Measurements from ENCODE around the gene FAM8A1.
A peak's percentile ranks its signal among the peaks of the same experiment; 100 is the strongest.
"Not testable (repeated sequence)": the region's sequence is repeated elsewhere in the genome, so short reads cannot be mapped to it uniquely, and the experiment has no call there.

FAM8A1 gene

DNA sequence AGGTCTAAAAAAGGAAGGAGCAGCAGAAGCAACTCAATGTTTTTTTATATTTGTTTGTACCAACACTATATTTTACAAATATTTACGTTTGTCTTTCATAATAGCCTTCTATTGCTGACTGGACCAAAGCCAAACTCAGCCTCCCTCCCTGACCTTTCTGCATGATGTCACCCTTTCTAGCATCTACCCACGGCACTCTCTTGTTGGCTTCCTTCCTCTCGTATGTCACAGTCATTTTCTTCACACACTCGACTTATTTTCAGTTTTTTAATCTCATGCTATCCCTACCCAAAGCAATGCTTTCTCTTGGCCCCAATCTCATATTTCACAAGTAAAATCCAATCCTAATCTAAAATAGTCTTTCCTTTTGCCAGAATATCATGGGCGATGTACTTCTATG, 16.3 kb upstream of the FAM8A1 start:
- no peaks in the 10 kb centered on the region for H3K27me3 ChIP-seq (ENCODE audit: insufficient read depth, poor library complexity, severe bottlenecking)
- no peak overlapping the region for H3K27ac ChIP-seq (replicated peaks)
- H3K4me3 ChIP-seq (replicated peaks; ENCODE audit: insufficient read depth, low read length), result no peak overlapping the region
- DNase-seq (ENCODE audit: low read depth in 1 of 2, low spot score in 1 of 2), result no peak
- no peak for TF ChIP-seq GABPA (IDR thresholded peaks at IDR 0.05; ENCODE audit: low read depth)
- no peak for TF ChIP-seq SPI1 (IDR thresholded peaks at IDR 0.05; ENCODE audit: borderline replicate concordance, low read depth)
- TF ChIP-seq POLR2AphosphoS5 (IDR thresholded peaks at IDR 0.05; ENCODE audit: low read depth), result no peak
- no peak for TF ChIP-seq REST (IDR thresholded peaks at IDR 0.05; ENCODE audit: insufficient replicate concordance, low read depth)
- TF ChIP-seq, protein P1, sequence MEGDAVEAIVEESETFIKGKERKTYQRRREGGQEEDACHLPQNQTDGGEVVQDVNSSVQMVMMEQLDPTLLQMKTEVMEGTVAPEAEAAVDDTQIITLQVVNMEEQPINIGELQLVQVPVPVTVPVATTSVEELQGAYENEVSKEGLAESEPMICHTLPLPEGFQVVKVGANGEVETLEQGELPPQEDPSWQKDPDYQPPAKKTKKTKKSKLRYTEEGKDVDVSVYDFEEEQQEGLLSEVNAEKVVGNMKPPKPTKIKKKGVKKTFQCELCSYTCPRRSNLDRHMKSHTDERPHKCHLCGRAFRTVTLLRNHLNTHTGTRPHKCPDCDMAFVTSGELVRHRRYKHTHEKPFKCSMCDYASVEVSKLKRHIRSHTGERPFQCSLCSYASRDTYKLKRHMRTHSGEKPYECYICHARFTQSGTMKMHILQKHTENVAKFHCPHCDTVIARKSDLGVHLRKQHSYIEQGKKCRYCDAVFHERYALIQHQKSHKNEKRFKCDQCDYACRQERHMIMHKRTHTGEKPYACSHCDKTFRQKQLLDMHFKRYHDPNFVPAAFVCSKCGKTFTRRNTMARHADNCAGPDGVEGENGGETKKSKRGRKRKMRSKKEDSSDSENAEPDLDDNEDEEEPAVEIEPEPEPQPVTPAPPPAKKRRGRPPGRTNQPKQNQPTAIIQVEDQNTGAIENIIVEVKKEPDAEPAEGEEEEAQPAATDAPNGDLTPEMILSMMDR (IDR thresholded peaks at IDR 0.05; ENCODE audit: insufficient read depth, low read length), result no peak

- H3K4me3 ChIP-seq (replicated peaks; ENCODE audit: insufficient read depth, low read length), result no peak overlapping the region
- TF ChIP-seq POLR2AphosphoS5 (IDR thresholded peaks at IDR 0.05; ENCODE audit: low read depth) (no peak), GABPA (IDR thresholded peaks at IDR 0.05; ENCODE audit: low read depth) (no peak)
- TF ChIP-seq, protein P1 (IDR thresholded peaks at IDR 0.05; ENCODE audit: insufficient read depth, low read length), result peak; percentile 2
Measured at GRCh38 chr6:17584241-17584803, 15.8 kb upstream of the FAM8A1 start.

GRCh38 chr6:17585766-17586490, 14.2 kb upstream of the FAM8A1 start:
- Histone ChIP-seq H3K27me3 (ENCODE audit: insufficient read depth, poor library complexity, severe bottlenecking) (no peaks in the 10 kb centered on the region), H3K27ac (replicated peaks) (no peak overlapping the region), H3K4me3 (replicated peaks; ENCODE audit: insufficient read depth, low read length) (no peak overlapping the region)
- peak in 1 of 2 experiments; percentile 21 for DNase-seq (ENCODE audit: low read depth in 1 of 2, low spot score in 1 of 2)
- TF ChIP-seq POLR2AphosphoS5 (IDR thresholded peaks at IDR 0.05; ENCODE audit: low read depth), result no peak
- TF ChIP-seq SPI1 (IDR thresholded peaks at IDR 0.05; ENCODE audit: borderline replicate concordance, low read depth), result peak; percentile 31; the same call in 1 of the 2 replicates

More at GRCh38 chr6:17584241-17584803, 15.8 kb upstream of the FAM8A1 start:
- Histone ChIP-seq H3K27ac (replicated peaks) (no peak overlapping the region), H3K27me3 (ENCODE audit: insufficient read depth, poor library complexity, severe bottlenecking) (no peaks in the 10 kb centered on the region)
- DNase-seq (ENCODE audit: low read depth in 1 of 2, low spot score in 1 of 2), result peak in 1 of 2 experiments; percentile 22

DNA sequence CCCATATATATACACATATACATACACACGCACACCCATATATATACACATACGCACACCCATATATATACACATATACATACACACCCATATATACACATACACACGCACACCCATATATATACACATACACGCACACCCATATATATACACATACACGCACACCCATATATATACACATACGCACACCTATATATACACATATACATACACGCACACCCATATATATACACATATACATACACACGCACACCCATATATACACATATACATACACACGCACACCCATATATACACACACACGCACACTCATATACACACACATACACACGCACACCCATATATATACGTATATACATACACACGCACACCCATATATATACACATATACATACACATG, 13.5 kb upstream of the FAM8A1 start:
- DNase-seq (ENCODE audit: low read depth in 1 of 2, low spot score in 1 of 2); H3K27ac ChIP-seq (replicated peaks); H3K27me3 ChIP-seq (ENCODE audit: insufficient read depth, poor library complexity, severe bottlenecking); H3K4me3 ChIP-seq (replicated peaks; ENCODE audit: insufficient read depth, low read length): not testable (repeated sequence)

DNA sequence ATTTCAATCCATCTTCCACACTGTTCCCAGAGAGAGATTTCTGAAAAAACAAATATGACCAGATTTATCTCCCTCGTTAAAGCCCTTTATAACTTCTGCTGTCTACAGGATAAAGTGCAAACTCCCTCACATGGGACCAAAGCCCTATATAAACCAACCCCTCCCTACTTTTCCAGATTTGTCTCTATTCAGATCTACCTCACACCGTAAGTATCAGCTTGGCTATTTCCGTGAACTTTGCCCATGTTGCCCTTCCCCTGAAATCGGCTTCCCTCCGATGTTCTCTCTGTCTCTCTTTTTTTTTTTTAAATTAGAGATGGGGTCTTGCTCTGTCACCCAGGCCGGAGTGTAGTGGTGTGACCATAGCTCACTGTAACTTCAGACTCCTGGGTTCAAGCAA, 12.1 kb upstream of the FAM8A1 start:
- TF ChIP-seq, protein P1 (IDR thresholded peaks at IDR 0.05; ENCODE audit: insufficient read depth, low read length), result no peak
- TF ChIP-seq GABPA (IDR thresholded peaks at IDR 0.05; ENCODE audit: low read depth), result no peak
- TF ChIP-seq POLR2AphosphoS5 (IDR thresholded peaks at IDR 0.05; ENCODE audit: low read depth), result no peak
- no peak for TF ChIP-seq REST (IDR thresholded peaks at IDR 0.05; ENCODE audit: insufficient replicate concordance, low read depth)
- TF ChIP-seq SPI1 (IDR thresholded peaks at IDR 0.05; ENCODE audit: borderline replicate concordance, low read depth), result no peak

More for the DNA sequence above, 12.1 kb upstream of the FAM8A1 start:
- H3K27ac ChIP-seq (replicated peaks), result no peak overlapping the region
- H3K4me3 ChIP-seq (replicated peaks; ENCODE audit: insufficient read depth, low read length), result no peak overlapping the region
- DNase-seq (ENCODE audit: low read depth in 1 of 2, low spot score in 1 of 2), result no peak
- H3K27me3 ChIP-seq (ENCODE audit: insufficient read depth, poor library complexity, severe bottlenecking), result no peaks in the 10 kb centered on the region
